Panc1 (cell line): Measurements from ENCODE around the gene PRDM1. TPM values are rescaled to one million over a fixed set of nuclear protein-coding genes. Genes with fewer than 3 reads are reported as not detected.

Source experiments
- ATAC-seq: fragments of 200-7000 bp; cut with Tn5 transposase; 2 replicates; pipeline ENCODE4 v1.9.1; 2020; ENCODE audit warnings: mild to moderate bottlenecking, moderate library complexity
- BruUV-seq: library from RNA; stranded (reverse); fragments of 400-500 nt; replicated peaks from 2 replicates; lab custom pipeline; 2021; lab: Mats Ljungman, UMichigan
- CTCF ChIA-PET: fragments of 300-600 bp; sonication (Branson Sonifier 250); formaldehyde crosslinking; loops from one replicate; lab custom pipeline; 2022; ENCODE audit warnings: antibody characterized with exemption; lab: Charles Lee
- POLR2A ChIA-PET: fragments of 300-600 bp; sonication (Branson Sonifier 250); formaldehyde crosslinking; loops from one replicate; lab custom pipeline; 2022; ENCODE audit warnings: antibody characterized with exemption; lab: Charles Lee
- DNase-seq: peaks from one replicate; pipeline ENCODE4 v3.0.0-alpha.2; 2010; ENCODE audit warnings: low read depth, low spot score
- H3K27ac ChIP-seq: 2 replicates; pipeline ENCODE4 v1.5.1; 2011; ENCODE audit warnings: mild to moderate bottlenecking, low read length, inconsistent platforms
- H3K27me3 ChIP-seq: fragments of 200-500 bp; sonication (Bioruptor generic); 2 replicates; pipeline ENCODE4 v1.6.0; 2014; ENCODE audit warnings: low read length, inconsistent platforms; ENCODE audit not compliant: control insufficient read depth, insufficient read depth
- H3K36me3 ChIP-seq: fragments of 200-500 bp; sonication (Bioruptor generic); 2 replicates; pipeline ENCODE4 v1.5.1; 2014; ENCODE audit warnings: inconsistent platforms, mild to moderate bottlenecking, low read length, moderate library complexity; ENCODE audit not compliant: control insufficient read depth, insufficient read depth
- H3K4me1 ChIP-seq: 2 replicates; pipeline ENCODE4 v1.5.1; 2011; ENCODE audit warnings: inconsistent platforms, mild to moderate bottlenecking, low read length, moderate library complexity; ENCODE audit not compliant: control insufficient read depth, insufficient read depth
- H3K4me3 ChIP-seq, 2 experiments: 2 replicates each; pipeline ENCODE4 v1.5.1; 2011 to 2012; ENCODE audit warnings: low read depth in 2 of 2, low read length in 2 of 2, mild to moderate bottlenecking in 2 of 2, inconsistent platforms in 1 of 2, moderate library complexity in 1 of 2
- H3K9me3 ChIP-seq: fragments of 200-500 bp; sonication (Bioruptor generic); 2 replicates; pipeline ENCODE4 v1.5.1; 2014; ENCODE audit warnings: low read depth, mild to moderate bottlenecking, inconsistent platforms, low read length, moderate library complexity; ENCODE audit not compliant: control insufficient read depth, insufficient read depth
- CTCF ChIP-seq: fragments of 450-650 bp; IDR thresholded peaks from 2 replicates; pipeline ENCODE4 v1.5.1; 2017; ENCODE audit warnings: mild to moderate bottlenecking
- POLR2AphosphoS5 ChIP-seq: IDR thresholded peaks from 2 replicates; pipeline ENCODE4 v1.6.1; 2012; ENCODE audit warnings: mild to moderate bottlenecking, low read depth, low read length, moderate library complexity
- SIN3A ChIP-seq: IDR thresholded peaks from 2 replicates; pipeline ENCODE4 v1.6.1; 2012; ENCODE audit warnings: low read depth, mild to moderate bottlenecking, low read length, moderate library complexity, borderline replicate concordance; ENCODE audit not compliant: insufficient read depth
- TCF7L2 ChIP-seq: IDR thresholded peaks from 2 replicates; pipeline ENCODE4 v1.6.1; 2011; ENCODE audit warnings: mild to moderate bottlenecking, low read depth, low read length, inconsistent platforms
- in situ Hi-C: cut with HindIII; loops from 2 replicates; pipeline ENCODE4 v1.10.0; 2016; ENCODE audit warnings: low sequenced_read_pairs, low pct_unique_long_range_greater_than_20kb
- intact Hi-C: fragments of 100-400 bp; cut with micrococcal nuclease; formaldehyde crosslinking; loops from one replicate; pipeline ENCODE4 v1.10.0; 2022; ENCODE audit not compliant: unreplicated experiment
- total RNA-seq: library from RNA; stranded (reverse); gene quantifications from one replicate; pipeline ENCODE4 v1.2.1, GENCODE V29; 2021; ENCODE audit not compliant: unreplicated experiment
- TF ChIP-seq, protein P1 (sequence below), 2 experiments: IDR thresholded peaks; 2 replicates each; pipeline ENCODE4 v1.6.1; 2011 to 2012; ENCODE audit warnings: low read depth in 2 of 2, control low read depth in 1 of 2, low read length in 1 of 2, mild to moderate bottlenecking in 1 of 2, moderate library complexity in 1 of 2; ENCODE audit not compliant: insufficient read depth in 1 of 2

The PRDM1 gene
- total RNA-seq, 1 experiment from 2014 or later = 2.6 TPM

DNA sequence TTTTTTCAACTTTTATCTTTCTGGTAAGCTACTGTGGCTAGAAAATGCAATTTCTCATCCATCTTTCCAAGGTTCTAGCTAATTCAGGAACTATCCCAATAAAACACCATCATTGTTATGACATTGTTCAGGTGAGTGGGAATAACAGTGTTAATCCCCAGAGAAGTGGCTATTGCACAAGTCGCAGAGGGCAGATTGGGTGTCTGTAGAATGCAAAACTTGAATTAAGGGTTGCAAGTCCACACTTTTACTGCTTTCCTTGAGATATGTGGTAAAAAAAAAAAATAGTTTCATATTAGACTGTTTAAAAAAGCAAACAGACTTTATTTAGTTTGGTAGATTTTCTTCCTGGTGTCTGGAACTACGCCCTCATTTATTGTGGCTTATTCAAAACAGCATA, 41.1 kb upstream of the PRDM1 start:
- in situ Hi-C loops = no loop called here
- H3K9me3 ChIP-seq = no peaks in the 10 kb centered on the region
- TF ChIP-seq, protein P1, sequence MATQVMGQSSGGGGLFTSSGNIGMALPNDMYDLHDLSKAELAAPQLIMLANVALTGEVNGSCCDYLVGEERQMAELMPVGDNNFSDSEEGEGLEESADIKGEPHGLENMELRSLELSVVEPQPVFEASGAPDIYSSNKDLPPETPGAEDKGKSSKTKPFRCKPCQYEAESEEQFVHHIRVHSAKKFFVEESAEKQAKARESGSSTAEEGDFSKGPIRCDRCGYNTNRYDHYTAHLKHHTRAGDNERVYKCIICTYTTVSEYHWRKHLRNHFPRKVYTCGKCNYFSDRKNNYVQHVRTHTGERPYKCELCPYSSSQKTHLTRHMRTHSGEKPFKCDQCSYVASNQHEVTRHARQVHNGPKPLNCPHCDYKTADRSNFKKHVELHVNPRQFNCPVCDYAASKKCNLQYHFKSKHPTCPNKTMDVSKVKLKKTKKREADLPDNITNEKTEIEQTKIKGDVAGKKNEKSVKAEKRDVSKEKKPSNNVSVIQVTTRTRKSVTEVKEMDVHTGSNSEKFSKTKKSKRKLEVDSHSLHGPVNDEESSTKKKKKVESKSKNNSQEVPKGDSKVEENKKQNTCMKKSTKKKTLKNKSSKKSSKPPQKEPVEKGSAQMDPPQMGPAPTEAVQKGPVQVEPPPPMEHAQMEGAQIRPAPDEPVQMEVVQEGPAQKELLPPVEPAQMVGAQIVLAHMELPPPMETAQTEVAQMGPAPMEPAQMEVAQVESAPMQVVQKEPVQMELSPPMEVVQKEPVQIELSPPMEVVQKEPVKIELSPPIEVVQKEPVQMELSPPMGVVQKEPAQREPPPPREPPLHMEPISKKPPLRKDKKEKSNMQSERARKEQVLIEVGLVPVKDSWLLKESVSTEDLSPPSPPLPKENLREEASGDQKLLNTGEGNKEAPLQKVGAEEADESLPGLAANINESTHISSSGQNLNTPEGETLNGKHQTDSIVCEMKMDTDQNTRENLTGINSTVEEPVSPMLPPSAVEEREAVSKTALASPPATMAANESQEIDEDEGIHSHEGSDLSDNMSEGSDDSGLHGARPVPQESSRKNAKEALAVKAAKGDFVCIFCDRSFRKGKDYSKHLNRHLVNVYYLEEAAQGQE (IDR thresholded peaks at IDR 0.05; ENCODE audit: insufficient read depth in 1 of 2, low read depth in 2 of 2, low read length in 1 of 2) = no peak
- TF ChIP-seq POLR2AphosphoS5 (no peak), CTCF (no peak), TCF7L2 (no peak), SIN3A (no peak)
- no TSS peak for BruUV-seq
- intact Hi-C loops = no loop called here
- DNase-seq (no peak), ATAC-seq (no peak)
- H3K27ac ChIP-seq = no peak overlapping the region
- no peaks in the 10 kb centered on the region for H3K27me3 ChIP-seq
- POLR2A ChIA-PET = no interaction called here
- no peaks in the 10 kb centered on the region for H3K36me3 ChIP-seq
- no peak overlapping the region for H3K4me3 ChIP-seq
- CTCF ChIA-PET = no interaction called here
- no peaks in the 10 kb centered on the region for H3K4me1 ChIP-seq

DNA sequence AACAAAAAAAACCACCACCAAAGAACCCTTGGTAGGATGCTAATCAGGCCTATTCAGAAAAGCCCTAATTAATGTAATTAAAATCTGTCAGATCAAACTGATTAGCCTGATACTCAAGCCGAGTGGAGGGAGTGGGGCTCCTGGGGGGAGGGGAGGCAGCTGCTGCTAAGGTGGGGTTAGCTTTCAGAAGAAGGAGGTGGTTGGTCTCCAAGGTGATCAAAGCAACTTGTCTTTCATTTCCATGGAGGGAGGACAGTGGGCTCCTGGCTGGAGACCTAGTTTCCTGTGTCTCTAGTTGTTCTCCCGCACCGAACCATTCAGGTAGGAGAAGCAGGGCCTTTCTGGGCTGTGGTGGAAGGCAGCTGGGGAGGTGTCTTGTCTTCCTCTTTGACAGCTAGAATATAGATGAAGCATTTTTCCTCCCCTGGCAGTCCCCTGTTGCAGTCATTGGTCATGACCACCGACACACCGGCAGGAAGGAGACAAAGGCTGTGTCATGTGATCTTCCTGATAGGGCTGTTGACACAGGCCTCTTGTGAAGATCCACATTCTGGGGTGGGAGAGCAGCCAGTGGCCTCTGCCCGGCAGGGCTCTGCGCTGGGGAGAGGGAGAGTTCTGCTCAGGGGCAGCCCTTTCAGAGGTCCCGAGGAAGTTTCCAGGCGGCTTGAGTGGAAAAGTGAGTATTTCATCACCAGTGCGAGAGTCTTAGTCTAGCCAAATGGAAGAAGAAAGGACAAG, 39.9 kb upstream of the PRDM1 start:
- Histone ChIP-seq H3K9me3 (no peaks in the 10 kb centered on the region), H3K36me3 (no peaks in the 10 kb centered on the region), H3K4me1 (no peaks in the 10 kb centered on the region), H3K4me3 (no peak overlapping the region), H3K27me3 (no peaks in the 10 kb centered on the region), H3K27ac (no peak overlapping the region)
- CTCF ChIA-PET = no interaction called here
- no TSS peak for BruUV-seq
- TF ChIP-seq CTCF (no peak), POLR2AphosphoS5 (no peak), SIN3A (no peak), TCF7L2 (no peak)
- TF ChIP-seq, protein P1 (IDR thresholded peaks at IDR 0.05; ENCODE audit: insufficient read depth in 1 of 2, low read depth in 2 of 2, low read length in 1 of 2) = no peak
- POLR2A ChIA-PET = no interaction called here
- DNase-seq (no peak), ATAC-seq (no peak)
- intact Hi-C loops = no loop called here
- in situ Hi-C loops = no loop called here
